Measurements from ENCODE around the gene KIRREL2.
A peak's percentile ranks its signal among the peaks of the same experiment; 100 is the strongest.

The KIRREL2 gene

GRCh38 chr19:35894342-35894741 lies 37.6 kb downstream of the KIRREL2 start:
- TF ChIP-seq POLR2A (IDR thresholded peaks at IDR 0.05; ENCODE audit: low read depth, low read length) = no peak
- DNase-seq (ENCODE audit: insufficient read length, low spot score) (no peak), FAIRE-seq (no peak)

DNA sequence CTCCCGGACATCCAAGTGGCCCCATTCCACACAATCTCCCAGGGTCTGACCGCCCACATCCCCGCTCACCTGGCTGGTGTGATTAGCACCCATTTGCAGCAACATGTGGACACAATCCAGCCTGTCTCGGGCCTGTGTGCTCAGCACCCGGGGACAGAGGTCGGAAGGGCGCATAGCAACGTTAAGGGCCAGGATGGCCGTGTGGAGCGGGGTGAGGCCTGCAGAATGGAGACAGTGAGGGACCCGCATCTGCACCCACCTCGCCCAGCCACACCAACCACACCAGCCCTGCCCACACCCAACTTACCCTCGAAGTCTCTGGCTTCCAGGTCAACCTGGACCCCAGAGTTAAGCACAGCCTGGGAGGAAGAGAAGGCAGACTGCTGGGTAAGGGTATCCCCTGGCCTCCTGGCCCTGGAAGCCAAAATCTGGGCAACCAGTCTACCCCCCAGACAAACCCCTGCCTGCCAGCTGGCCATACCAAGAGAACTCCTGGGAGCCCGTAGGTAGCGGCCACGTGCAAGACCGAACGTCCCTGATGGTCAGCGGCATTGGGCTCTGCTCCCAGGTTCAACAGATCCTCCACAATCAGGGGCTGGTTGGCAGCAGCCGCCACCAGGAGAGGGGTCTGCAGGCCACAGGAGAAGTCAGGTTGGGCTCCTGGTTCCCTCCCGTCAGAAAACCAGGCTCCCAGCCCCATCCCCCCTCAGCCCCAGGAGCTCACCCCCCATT lies 39.4 kb downstream of the KIRREL2 start:
- DNase-seq (ENCODE audit: insufficient read length, low spot score) = no peak
- TF ChIP-seq POLR2A (IDR thresholded peaks at IDR 0.05; ENCODE audit: low read depth, low read length) = no peak

DNA sequence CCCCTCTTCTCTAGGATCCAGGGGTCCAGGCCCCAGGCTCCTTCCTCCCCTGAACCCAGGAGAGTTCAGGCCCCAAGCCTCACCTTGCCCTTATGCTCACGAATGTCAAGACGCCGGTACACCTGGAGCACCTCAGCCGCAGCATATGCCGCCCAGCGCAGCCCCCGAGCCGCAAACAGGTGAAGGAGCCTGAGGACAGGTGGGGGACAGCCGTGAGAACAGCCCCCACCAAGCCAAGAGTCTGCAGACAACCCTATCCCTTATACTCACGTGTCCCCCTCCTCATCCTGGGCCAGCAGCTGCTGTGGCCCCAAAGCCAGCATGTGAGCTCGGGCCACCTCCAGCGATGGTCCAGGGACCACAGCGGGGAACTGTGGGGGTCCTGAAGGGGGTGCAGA lies 39.9 kb downstream of the KIRREL2 start:
- FAIRE-seq (no peak), DNase-seq (ENCODE audit: insufficient read length, low spot score) (no peak)
- no peak for TF ChIP-seq POLR2A (IDR thresholded peaks at IDR 0.05; ENCODE audit: low read depth, low read length)

More for the DNA sequence above, 39.4 kb downstream of the KIRREL2 start:
- no peak for FAIRE-seq

DNA sequence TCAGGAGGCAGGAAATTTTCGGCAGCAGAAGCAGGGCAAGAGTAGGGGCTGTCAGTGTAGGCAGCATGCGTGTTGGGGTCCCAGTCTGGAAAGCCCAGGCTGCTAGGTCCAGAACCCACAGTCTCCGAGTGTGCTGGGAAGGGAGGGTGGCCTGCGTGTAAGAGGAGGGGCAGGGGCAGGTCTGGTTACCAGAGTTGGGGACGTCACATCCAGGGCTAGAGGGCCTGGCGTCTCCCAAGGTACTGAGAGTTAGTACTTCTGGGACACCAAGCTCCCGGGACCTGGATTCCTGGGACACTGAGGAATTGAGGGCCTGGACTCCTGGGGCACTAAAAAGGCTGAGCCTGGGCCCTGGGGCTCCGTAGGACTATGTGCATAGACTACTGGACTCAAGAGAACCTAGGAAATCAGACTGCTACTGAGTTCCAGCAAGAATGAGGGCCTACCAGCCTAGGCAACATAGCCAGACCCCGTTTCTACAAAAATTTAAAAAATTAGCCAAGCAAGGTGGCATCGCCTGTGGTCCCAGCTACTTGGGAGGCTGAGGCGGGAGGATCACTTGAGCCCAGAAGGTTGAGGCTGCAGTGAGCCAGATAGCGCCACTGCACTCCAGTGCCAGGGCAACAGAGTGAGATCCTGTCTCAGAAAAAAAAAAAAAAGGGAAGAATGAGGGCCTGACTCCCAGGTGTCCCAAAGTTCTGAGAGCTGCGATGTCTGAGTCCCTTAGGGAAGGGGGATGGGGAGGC lies 41.2 kb downstream of the KIRREL2 start:
- FAIRE-seq = no peak
- no peak for DNase-seq (ENCODE audit: insufficient read length, low spot score)
- no peak for TF ChIP-seq POLR2A (IDR thresholded peaks at IDR 0.05; ENCODE audit: low read depth, low read length)

DNA sequence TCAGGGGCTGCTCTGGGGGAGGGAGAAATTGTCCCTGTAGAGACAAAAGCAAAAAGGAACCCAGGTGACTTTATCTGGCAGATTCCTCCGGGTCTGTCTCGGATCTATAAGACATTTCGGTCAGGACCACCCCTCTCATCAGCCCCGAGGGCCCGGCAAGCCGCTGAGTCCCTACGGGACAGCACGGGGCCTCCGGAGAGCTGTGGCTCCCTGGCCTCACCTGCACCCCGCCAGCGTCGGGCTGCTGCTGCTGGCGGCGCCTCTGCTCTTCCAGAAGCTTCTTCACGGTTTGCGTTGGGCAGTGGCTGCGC lies 41.7 kb downstream of the KIRREL2 start:
- DNase-seq (ENCODE audit: insufficient read length, low spot score) (no peak), FAIRE-seq (no peak)
- TF ChIP-seq POLR2A (IDR thresholded peaks at IDR 0.05; ENCODE audit: low read depth, low read length) = no peak

- peak; percentile 64 for TF ChIP-seq POLR2A (IDR thresholded peaks at IDR 0.05; ENCODE audit: low read depth, low read length)
- DNase-seq (ENCODE audit: insufficient read length, low spot score) = peak; percentile 94
- no peak for FAIRE-seq
These were observed 43.0 kb downstream of the KIRREL2 start for GRCh38 chr19:35899547-35900214.

DNA sequence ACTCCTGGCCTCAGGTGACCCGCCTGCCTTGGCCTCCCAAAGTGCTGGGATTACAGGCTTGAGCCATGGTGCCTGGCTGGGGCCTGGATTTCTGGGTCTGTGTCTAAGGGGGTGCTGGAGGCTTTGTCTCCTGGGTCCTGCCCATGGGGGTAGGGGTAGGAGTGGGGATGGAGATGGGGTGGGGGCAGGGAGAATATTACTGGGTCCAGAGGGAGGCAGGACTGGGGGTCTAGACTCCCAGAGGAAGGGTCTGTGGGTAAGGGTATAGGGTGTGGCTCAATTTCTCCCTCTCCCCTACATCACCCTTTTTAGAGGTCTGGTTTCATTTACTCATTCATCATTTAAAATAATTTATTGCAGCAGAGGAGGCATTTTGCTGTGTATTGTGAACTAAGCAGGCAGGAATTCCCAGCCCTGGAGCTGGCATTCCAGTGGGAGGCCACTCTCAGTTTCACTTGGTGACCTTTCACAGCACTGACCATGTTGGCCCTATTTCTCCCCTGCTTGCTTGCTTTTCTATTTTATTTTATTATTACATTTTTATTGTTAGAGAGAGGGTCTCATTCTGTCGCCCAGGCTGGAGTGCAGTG lies 44.4 kb downstream of the KIRREL2 start:
- DNase-seq (ENCODE audit: insufficient read length, low spot score) = peak; percentile 69
- TF ChIP-seq POLR2A (IDR thresholded peaks at IDR 0.05; ENCODE audit: low read depth, low read length) = no peak
- no peak for FAIRE-seq

DNA sequence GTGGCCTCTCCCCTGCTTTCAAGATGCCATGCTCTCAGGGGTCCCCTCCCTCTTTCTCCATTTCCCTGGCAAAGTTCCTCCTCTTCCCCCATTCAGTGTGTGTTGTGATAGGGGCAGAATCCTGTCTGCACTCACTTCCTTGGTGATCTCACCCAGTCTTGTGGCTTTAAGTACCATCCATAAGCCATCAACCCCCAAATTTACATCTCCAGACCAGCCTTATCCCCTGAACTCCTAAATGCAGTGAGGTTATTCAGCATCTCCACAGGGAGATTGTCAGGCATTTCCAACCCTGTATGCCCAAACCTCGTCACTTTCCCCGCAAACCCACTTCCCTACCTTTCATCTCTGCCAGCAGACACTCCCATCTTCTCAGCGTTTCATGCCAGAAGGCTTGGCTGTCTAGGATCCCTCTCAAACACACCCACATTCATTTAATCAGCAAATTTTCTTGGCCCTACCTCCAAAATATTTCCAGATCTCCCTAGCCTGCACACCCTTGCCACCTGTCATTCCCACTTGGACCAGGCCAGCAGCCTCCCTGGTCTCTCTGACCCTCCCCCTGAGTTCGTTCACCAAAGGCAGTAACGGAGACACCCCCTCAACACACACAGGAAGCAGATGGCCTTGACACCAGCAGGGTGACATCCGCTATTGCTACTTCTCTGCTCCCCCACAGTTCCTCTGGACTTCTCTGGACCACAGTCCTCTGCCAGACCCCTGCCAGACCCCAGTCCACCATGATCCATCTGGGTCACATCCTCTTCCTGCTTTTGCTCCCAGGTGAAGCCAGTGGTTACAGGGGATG lies 45.3 kb downstream of the KIRREL2 start, which contains the start of gene HCST:
Gene HCST, plus strand, starts transcription at position 676 of the 808 bp plus-strand sequence. Its CDS starts 65 bp downstream, at position 741.
- FAIRE-seq = peak; percentile 52

DNA sequence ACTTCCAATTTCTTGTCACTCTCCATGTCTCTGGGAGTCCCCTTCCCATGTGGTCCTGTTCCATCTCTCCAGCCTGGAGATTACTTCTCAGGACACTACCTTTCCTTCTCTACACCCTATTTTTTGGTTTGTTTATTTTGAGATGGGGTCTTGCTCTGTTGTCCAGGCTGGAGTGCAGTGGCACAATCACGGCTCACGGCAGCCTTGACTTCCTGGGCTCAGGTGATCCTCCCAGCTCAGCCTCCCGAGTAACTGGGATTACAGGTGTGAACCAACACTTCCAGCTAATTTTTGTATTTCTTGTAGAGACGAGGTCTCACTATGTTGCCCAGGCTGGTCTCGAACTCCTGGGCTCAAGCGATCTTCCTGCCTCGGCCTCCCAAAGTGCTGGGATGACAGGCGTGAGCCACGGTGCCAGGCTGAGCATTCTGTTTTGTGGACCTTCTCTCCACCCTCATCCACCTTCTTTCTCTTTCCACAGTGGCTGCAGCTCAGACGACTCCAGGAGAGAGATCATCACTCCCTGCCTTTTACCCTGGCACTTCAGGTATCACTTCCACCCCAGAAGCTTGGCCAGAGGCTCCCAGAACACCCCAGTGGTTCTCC lies 46.3 kb downstream of the KIRREL2 start:
- TF ChIP-seq POLR2A (IDR thresholded peaks at IDR 0.05; ENCODE audit: low read depth, low read length) = no peak
- FAIRE-seq = no peak

More for the DNA sequence above, 45.3 kb downstream of the KIRREL2 start, which contains the start of gene HCST:
- DNase-seq (ENCODE audit: insufficient read length, low spot score) = peak; percentile 56
- TF ChIP-seq POLR2A (IDR thresholded peaks at IDR 0.05; ENCODE audit: low read depth, low read length) = no peak

GRCh38 chr19:35903550-35904179 lies 47.0 kb downstream of the KIRREL2 start:
- DNase-seq (ENCODE audit: insufficient read length, low spot score) (peak; percentile 68), FAIRE-seq (no peak)
- peak; percentile 47 for TF ChIP-seq POLR2A (IDR thresholded peaks at IDR 0.05; ENCODE audit: low read depth, low read length)

More for the DNA sequence above, 46.3 kb downstream of the KIRREL2 start:
- no peak for DNase-seq (ENCODE audit: insufficient read length, low spot score)

GRCh38 chr19:35904311-35905068 lies 47.8 kb downstream of the KIRREL2 start:
- DNase-seq (ENCODE audit: insufficient read length, low spot score) (no peak), FAIRE-seq (no peak)
- no peak for TF ChIP-seq POLR2A (IDR thresholded peaks at IDR 0.05; ENCODE audit: low read depth, low read length)
